HepG2 (cell line): ENCODE results near the gene GNG7. TPM values are rescaled to one million over a fixed set of nuclear protein-coding genes. Genes with fewer than 3 reads are reported as not detected.

Experiments
- AGO1 ChIP-seq: fragments of 200-400 bp; formaldehyde crosslinking; IDR thresholded peaks from 2 replicates; pipeline ENCODE4 v1.6.1; 2017; ENCODE audit warnings: mild to moderate bottlenecking, low read depth, low read length, moderate library complexity; ENCODE audit not compliant: poor library complexity, severe bottlenecking
- FOXP1 ChIP-seq, 2 experiments: fragments of 450-650 bp in 1 of 2; IDR thresholded peaks; 2 replicates each; pipeline ENCODE4 v1.6.1; 2017 to 2018; ENCODE audit warnings: antibody characterized with exemption in 1 of 2
- JARID2 ChIP-seq: sonication (generic); formaldehyde crosslinking; IDR thresholded peaks from 2 replicates; pipeline ENCODE4 v1.8.1; 2023; ENCODE audit warnings: missing genetic modification reagents, inconsistent platforms; ENCODE audit not compliant: insufficient replicate concordance
- MYNN ChIP-seq: sonication (generic); formaldehyde crosslinking; IDR thresholded peaks from 2 replicates; pipeline ENCODE4 v1.4.0; 2020; ENCODE audit warnings: mild to moderate bottlenecking, low read depth, missing genetic modification reagents
- TAF1 ChIP-seq: sonication (generic); formaldehyde crosslinking; IDR thresholded peaks from 2 replicates; pipeline ENCODE4 v1.4.0; 2020; ENCODE audit warnings: missing genetic modification reagents
- TEAD3 ChIP-seq: optimal IDR thresholded peaks from 2 replicates; pipeline ENCODE3; 2016; ENCODE audit warnings: borderline replicate concordance
- TP53 ChIP-seq: sonication (generic); formaldehyde crosslinking; conservative IDR thresholded peaks from 2 replicates; pipeline ENCODE4 v1.4.0; 2020; ENCODE audit warnings: missing genetic modification reagents
- YY1 ChIP-seq: IDR thresholded peaks from 2 replicates; pipeline ENCODE4 v1.6.1; 2011; ENCODE audit warnings: low read length, low read depth, moderate library complexity, mild to moderate bottlenecking; ENCODE audit not compliant: insufficient read depth, insufficient replicate concordance
- ZMAT3 ChIP-seq: sonication (generic); formaldehyde crosslinking; conservative IDR thresholded peaks from 2 replicates; pipeline ENCODE4 v1.7.0; 2021; ENCODE audit warnings: missing genetic modification reagents
- ZNF235 ChIP-seq: sonication (generic); formaldehyde crosslinking; IDR thresholded peaks from 2 replicates; pipeline ENCODE4 v1.8.1; 2023; ENCODE audit warnings: mild to moderate bottlenecking, missing genetic modification reagents, borderline replicate concordance
- ZNF367 ChIP-seq: sonication (generic); formaldehyde crosslinking; IDR thresholded peaks from 2 replicates; pipeline ENCODE4 v1.4.0; 2020; ENCODE audit warnings: missing genetic modification reagents, borderline replicate concordance
- ZNF562 ChIP-seq: sonication (generic); formaldehyde crosslinking; IDR thresholded peaks from 2 replicates; pipeline ENCODE4 v1.8.0; 2022; ENCODE audit warnings: missing genetic modification reagents, borderline replicate concordance
- ZNF652 ChIP-seq: IDR thresholded peaks from 2 replicates; pipeline ENCODE4 v1.6.1; 2016; ENCODE audit warnings: low read depth, borderline replicate concordance
- ZNF709 ChIP-seq: sonication (generic); formaldehyde crosslinking; IDR thresholded peaks from 2 replicates; pipeline ENCODE4 v1.5.0; 2020; ENCODE audit warnings: mild to moderate bottlenecking, missing genetic modification reagents
- ZNF777 ChIP-seq: sonication (generic); formaldehyde crosslinking; IDR thresholded peaks from 2 replicates; pipeline ENCODE4 v1.4.0; 2020; ENCODE audit warnings: missing genetic modification reagents
- polyA plus RNA-seq, 8 experiments: library from polyadenylated mRNA; depleted of rRNA in 3 of 8; stranded (reverse) in 7 of 8; unstranded in 1 of 8; fragments of >200 nt; fragmentation: Illumina TruSeq in 4 of 8; extraction: Trizol in 4 of 8; gene quantifications; 2 replicates each; pipeline versions ENCODE4 v1.2.1 to v1.2.3, GENCODE V29; 2011 to 2016; ENCODE audit warnings: low read depth in 4 of 8, missing spikeins in 1 of 8, mixed read lengths in 1 of 8; ENCODE audit not compliant: insufficient read depth in 1 of 8
- total RNA-seq, 5 experiments: library from RNA; depleted of rRNA; stranded (reverse); fragments of >200 nt; fragmentation: Illumina TruSeq; extraction: Trizol; gene quantifications; 2 replicates each; pipeline ENCODE4 v1.2.3, GENCODE V29; 2016; ENCODE audit warnings: low read depth in 1 of 5
- TF ChIP-seq, protein P1 (sequence below): sonication (generic); formaldehyde crosslinking; IDR thresholded peaks from 2 replicates; pipeline ENCODE4 v1.5.1; 2020; ENCODE audit warnings: mild to moderate bottlenecking, missing genetic modification reagents, moderate library complexity
- TF ChIP-seq, protein P2 (sequence below): sonication (generic); formaldehyde crosslinking; IDR thresholded peaks from 2 replicates; pipeline ENCODE4 v1.5.0; 2020; ENCODE audit warnings: missing genetic modification reagents, mild to moderate bottlenecking, borderline replicate concordance
- TF ChIP-seq, protein P3 (sequence below): sonication (generic); formaldehyde crosslinking; IDR thresholded peaks from 2 replicates; pipeline ENCODE4 v1.4.0; 2020; ENCODE audit warnings: missing genetic modification reagents
- TF ChIP-seq, protein P4 (sequence below): sonication (generic); formaldehyde crosslinking; IDR thresholded peaks from 2 replicates; pipeline ENCODE4 v1.4.0; 2020; ENCODE audit warnings: missing genetic modification reagents

GNG7 gene
- total and polyA plus RNA-seq, 2 of the 13 experiments (the other 11 are each of a cell fraction or from before 2014, with no cell fraction given): 1.4 to 3.3 TPM

DNA sequence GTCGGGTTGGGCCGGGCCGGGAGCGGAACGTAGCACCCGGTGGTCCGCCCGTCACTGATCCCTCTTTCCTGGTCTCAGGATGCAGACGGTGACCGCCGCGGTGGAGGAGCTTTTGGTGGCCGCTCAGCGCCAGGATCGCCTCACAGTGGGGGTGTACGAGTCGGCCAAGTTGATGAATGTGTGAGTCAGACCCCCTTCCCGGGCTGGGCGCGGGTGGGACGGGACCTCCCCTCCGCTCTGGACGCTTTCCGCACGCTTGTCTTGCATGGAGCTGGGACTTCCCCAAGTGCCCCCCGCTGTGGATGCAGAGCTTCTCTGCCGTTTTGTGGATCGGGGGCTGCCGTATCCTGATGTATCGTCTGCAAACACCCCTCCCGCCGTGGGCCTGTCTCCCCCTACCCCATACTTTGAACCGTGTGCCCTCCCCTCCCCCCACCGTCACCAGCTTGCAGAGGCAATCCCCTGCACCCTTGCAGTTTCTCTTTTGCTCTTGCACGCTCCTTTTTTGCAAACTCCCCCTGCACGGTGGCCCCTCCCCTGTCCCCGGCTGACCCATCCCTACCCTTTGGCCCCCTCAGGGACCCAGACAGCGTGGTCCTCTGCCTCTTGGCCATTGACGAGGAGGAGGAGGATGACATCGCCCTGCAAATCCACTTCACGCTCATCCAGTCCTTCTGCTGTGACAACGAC, 225.9 kb downstream of the GNG7 start (continued):
- no peak for TF ChIP-seq ZNF709 (CRISPR knock-in tag)
- TF ChIP-seq, protein P1, sequence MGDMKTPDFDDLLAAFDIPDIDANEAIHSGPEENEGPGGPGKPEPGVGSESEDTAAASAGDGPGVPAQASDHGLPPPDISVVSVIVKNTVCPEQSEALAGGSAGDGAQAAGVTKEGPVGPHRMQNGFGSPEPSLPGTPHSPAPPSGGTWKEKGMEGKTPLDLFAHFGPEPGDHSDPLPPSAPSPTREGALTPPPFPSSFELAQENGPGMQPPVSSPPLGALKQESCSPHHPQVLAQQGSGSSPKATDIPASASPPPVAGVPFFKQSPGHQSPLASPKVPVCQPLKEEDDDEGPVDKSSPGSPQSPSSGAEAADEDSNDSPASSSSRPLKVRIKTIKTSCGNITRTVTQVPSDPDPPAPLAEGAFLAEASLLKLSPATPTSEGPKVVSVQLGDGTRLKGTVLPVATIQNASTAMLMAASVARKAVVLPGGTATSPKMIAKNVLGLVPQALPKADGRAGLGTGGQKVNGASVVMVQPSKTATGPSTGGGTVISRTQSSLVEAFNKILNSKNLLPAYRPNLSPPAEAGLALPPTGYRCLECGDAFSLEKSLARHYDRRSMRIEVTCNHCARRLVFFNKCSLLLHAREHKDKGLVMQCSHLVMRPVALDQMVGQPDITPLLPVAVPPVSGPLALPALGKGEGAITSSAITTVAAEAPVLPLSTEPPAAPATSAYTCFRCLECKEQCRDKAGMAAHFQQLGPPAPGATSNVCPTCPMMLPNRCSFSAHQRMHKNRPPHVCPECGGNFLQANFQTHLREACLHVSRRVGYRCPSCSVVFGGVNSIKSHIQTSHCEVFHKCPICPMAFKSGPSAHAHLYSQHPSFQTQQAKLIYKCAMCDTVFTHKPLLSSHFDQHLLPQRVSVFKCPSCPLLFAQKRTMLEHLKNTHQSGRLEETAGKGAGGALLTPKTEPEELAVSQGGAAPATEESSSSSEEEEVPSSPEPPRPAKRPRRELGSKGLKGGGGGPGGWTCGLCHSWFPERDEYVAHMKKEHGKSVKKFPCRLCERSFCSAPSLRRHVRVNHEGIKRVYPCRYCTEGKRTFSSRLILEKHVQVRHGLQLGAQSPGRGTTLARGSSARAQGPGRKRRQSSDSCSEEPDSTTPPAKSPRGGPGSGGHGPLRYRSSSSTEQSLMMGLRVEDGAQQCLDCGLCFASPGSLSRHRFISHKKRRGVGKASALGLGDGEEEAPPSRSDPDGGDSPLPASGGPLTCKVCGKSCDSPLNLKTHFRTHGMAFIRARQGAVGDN (CRISPR knock-in tag): peak; percentile 45
- TF ChIP-seq TEAD3 (CRISPR knock-in tag): no peak
- TF ChIP-seq, protein P2, sequence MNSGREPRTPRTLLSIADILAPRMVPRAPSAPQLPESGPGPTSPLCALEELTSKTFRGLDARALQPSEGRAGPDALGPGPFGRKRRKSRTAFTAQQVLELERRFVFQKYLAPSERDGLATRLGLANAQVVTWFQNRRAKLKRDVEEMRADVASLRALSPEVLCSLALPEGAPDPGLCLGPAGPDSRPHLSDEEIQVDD (CRISPR knock-in tag): no peak
- TF ChIP-seq JARID2 (CRISPR knock-in tag): no peak
- no peak for TF ChIP-seq ZNF367 (CRISPR knock-in tag)
- no peak for TF ChIP-seq ZNF562
- TF ChIP-seq ZMAT3 (CRISPR knock-in tag): no peak
- TF ChIP-seq FOXP1 (IDR thresholded peaks at IDR 0.05): no peak
- no peak for TF ChIP-seq FOXP1 (CRISPR knock-in tag; IDR thresholded peaks at IDR 0.05)
- no peak for TF ChIP-seq TAF1 (CRISPR knock-in tag)
- TF ChIP-seq ZNF235 (CRISPR knock-in tag): no peak
- no peak for TF ChIP-seq YY1
- TF ChIP-seq ZNF777 (CRISPR knock-in tag): 0 out of 2 replicates have a peak, but pooled peaks have one; percentile 4
- TF ChIP-seq, protein P3, sequence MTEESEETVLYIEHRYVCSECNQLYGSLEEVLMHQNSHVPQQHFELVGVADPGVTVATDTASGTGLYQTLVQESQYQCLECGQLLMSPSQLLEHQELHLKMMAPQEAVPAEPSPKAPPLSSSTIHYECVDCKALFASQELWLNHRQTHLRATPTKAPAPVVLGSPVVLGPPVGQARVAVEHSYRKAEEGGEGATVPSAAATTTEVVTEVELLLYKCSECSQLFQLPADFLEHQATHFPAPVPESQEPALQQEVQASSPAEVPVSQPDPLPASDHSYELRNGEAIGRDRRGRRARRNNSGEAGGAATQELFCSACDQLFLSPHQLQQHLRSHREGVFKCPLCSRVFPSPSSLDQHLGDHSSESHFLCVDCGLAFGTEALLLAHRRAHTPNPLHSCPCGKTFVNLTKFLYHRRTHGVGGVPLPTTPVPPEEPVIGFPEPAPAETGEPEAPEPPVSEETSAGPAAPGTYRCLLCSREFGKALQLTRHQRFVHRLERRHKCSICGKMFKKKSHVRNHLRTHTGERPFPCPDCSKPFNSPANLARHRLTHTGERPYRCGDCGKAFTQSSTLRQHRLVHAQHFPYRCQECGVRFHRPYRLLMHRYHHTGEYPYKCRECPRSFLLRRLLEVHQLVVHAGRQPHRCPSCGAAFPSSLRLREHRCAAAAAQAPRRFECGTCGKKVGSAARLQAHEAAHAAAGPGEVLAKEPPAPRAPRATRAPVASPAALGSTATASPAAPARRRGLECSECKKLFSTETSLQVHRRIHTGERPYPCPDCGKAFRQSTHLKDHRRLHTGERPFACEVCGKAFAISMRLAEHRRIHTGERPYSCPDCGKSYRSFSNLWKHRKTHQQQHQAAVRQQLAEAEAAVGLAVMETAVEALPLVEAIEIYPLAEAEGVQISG: no peak
- TF ChIP-seq ZNF652 (CRISPR knock-in tag): no peak
- TF ChIP-seq MYNN (CRISPR knock-in tag): no peak
- TF ChIP-seq TP53 (CRISPR knock-in tag): no peak
- TF ChIP-seq, protein P4, sequence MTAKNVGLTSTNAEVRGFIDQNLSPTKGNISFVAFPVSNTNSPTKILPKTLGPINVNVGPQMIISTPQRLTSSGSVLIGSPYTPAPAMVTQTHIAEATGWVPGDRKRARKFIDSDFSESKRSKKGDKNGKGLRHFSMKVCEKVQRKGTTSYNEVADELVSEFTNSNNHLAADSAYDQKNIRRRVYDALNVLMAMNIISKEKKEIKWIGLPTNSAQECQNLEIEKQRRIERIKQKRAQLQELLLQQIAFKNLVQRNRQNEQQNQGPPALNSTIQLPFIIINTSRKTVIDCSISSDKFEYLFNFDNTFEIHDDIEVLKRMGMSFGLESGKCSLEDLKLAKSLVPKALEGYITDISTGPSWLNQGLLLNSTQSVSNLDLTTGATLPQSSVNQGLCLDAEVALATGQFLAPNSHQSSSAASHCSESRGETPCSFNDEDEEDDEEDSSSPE (CRISPR knock-in tag): no peak
- TF ChIP-seq AGO1: peak; percentile 68
